Transverse colon (tissue), 3 donors: ENCODE data around the gene TAC3.

Experiments
- CTCF ChIP-seq, 5 experiments: fragments of 200-600 bp in 3 of 5; fragments of 450-650 bp in 2 of 5; sonication (generic) in 3 of 5; IDR thresholded peaks; 1 replicate in 2 of 5; 2 replicates in 3 of 5; pipeline ENCODE4 v1.5.1; 2016 to 2017; ENCODE audit warnings: antibody characterized with exemption in 5 of 5, inconsistent platforms in 3 of 5, mild to moderate bottlenecking in 2 of 5, moderate library complexity in 1 of 5
- POLR2A ChIP-seq: fragments of 450-650 bp; IDR thresholded peaks from one replicate; pipeline ENCODE4 v1.6.1; 2016; ENCODE audit warnings: antibody characterized with exemption, mild to moderate bottlenecking, moderate library complexity

- TF ChIP-seq CTCF (IDR thresholded peaks at IDR 0.05): no peak
- TF ChIP-seq POLR2A: no peak
Observed at GRCh38 chr12:57058454-57058853, 42.1 kb upstream of the TAC3 start.
